Measurements from ENCODE around the gene CYREN.

Gene CYREN

DNA sequence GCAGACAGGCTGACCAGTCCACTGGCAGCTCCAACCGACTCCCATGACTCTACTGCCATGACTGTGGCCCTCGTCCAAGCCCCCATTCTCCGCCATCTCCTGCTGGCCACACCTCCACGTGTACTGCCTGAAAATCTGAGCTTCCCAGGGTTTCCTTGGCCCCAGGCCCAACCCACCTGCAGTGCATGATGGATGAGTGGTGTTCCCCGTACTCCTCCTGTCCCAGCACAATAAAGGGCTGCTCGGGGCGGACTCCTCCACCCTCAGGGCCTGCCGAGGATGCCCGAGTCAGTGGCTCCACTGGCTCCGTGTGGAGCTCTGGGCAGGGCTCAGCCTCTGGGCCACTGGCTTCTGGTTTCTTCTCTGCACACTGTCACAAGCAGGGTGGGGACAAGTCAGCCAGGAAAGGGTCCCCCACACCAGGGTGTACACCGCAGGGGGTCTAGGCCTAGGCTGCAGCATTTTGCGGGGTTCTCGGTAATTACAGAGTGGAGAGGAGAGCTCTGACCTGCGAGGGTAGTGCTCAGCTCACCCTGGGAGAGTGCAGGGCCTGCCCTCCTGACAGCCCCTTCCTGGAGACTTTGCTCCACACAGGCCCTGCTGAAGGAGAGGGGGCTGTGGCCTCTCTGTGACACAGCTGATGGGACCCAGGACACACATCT is 25.6 kb upstream of the CYREN start:
- DNase-seq = no peak

DNA sequence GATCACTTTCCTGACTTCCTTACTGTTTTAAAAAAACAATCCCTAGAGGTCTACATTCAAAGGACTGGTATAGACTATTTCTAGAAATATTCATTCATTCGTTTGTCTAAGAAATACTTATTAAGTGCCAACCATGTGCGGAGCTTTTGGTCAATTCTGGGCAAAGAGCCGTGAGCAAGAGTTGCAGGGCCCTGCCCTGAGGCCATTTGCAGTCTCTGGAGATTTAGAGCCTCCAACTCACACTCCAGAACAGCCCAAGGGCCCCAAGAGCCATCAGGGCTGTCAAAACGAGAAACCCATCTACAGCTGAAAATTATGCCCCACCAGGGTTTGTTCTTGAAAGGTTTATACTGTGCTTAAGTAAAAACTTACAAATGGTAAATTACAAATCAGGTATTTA is 24.6 kb upstream of the CYREN start:
- DNase-seq = no peak

DNA sequence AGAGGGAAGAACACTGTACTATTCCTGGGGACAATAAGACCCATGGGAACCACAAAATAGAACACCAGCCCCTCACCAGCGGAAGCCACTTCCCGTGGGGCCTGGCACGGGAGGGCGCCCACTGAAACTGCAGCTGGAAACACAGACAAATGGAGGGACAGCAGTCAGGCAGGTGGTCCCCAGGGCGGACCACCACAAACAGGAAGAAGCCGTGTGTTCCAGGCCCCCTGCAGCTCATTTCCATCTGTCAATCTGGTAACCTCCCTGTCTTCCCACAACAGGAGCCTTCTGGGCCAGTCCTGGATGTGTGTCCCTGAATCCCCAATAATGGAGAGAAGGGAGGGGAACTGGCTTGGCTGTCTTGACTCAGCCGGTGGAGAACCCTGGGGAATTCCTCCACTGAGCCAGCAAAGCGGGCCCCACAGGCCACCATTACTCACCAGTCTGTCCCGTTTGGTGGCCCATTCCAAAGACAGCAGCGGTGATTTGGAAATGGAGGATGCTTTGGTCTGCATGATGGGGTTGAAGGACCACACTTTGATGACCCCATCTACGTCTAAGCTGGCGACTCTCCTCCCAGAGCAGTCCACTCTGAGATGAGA is 24.1 kb upstream of the CYREN start:
- no peak for DNase-seq

DNA sequence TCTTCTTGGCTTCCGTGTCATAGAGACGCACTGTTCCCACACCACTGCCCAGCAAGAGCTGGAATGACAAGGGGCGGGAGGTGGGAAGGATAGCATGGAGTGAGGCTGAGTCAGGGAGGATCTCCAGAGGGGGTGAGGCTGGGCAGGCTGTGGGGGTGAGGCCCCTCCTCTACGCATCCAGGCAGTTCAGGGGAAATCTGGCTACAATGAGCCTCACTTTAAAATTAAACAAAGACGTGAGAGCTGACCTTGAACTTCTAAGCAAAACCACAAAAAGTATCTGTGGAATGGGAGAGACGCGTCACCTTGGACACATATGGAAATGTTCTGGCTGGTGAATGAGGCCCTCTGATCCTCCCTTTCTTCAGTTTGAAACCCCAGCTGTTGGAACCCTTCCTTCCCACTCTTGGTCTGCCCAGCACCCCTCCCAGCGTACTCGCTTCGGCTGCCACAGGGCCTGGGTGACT is 23.1 kb upstream of the CYREN start:
- DNase-seq = no peak

DNA sequence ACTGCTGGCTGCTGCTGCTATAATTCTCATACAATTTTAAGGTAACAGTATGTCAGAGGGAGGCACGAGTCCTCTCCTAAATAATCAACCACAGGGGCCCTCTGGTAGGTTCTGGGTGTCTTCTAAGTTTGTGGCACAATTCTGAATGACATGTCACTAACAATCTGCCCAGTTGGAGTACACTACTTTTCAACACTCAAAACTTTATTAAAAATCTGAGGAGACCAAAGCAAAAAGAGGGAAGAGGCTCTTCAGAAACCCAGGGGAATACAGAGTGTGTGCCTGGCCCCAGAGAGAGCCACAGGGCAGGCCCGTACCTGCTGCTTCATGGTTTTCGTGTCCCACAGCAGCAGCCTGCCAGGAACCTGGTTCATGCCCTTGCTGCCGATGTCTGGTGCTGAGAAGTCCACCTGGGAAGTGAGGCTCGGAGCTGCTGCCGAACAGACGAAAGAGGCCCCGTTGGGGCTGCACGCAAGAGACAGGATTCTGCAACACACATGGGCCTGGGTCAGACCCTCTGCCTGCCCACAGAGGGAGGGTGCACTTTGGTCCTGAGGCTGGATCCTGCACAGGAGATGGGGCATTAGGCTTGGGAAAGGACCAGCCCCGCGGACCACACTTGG is 22.5 kb upstream of the CYREN start:
- DNase-seq = no peak

DNA sequence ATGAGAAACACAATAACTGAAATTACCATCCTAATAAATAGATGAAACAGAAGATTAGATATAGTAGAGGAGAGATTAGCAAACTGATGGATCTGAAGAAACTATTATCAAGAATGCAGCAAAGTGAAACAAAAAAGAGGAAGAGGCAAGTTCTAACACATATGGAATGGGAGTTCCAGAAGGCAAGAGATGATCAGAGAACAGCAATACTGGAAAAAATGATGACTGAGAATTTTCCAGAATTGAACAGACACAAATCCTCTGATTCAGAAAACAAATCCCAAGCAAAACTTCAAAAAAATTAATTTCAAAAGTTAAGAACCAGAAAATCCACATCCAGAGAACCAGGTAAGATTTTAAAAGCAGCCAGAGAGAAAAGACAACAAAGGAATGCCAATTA is 20.2 kb upstream of the CYREN start:
- no peak for DNase-seq

DNA sequence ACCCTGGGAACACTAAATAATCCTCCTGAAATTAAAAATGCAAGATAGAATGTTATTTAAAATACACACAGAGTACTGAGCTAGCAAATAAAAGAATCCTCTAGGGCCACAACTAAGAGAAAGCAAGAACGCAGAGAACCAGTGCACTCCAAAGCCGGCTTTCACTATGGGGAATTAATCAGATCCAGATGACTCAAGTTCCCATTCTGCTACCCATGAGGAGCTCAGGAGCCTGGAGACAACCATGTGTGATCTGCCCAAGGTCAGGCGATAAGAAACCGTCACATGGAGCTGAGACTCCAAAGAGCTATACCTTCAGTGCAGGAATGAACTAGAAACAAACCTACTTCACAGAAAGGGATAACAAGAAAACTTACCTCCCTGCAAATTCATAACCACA is 19.5 kb upstream of the CYREN start:
- DNase-seq = no peak

DNA sequence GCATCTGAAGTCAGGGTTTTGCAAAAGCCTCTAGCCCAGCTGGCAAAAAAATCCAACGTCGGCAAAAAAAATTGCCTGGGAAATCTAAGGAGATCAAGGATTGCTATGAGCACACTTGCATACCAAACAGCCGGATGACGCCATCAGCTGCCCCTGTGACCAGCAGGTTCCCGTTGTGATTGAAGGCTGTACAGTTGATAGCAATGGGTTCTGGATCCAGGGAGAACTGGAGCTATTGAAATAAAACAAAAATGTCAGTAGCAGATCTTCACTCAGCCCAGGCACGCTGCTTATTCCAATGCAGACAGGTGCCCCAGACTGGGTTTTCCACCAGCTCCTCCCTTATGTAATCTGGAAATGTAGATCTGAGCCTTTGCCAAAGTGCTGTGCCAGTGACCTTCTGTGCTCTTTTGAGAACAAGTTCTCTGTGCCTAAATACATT is 18.7 kb upstream of the CYREN start:
- DNase-seq = no peak

DNA sequence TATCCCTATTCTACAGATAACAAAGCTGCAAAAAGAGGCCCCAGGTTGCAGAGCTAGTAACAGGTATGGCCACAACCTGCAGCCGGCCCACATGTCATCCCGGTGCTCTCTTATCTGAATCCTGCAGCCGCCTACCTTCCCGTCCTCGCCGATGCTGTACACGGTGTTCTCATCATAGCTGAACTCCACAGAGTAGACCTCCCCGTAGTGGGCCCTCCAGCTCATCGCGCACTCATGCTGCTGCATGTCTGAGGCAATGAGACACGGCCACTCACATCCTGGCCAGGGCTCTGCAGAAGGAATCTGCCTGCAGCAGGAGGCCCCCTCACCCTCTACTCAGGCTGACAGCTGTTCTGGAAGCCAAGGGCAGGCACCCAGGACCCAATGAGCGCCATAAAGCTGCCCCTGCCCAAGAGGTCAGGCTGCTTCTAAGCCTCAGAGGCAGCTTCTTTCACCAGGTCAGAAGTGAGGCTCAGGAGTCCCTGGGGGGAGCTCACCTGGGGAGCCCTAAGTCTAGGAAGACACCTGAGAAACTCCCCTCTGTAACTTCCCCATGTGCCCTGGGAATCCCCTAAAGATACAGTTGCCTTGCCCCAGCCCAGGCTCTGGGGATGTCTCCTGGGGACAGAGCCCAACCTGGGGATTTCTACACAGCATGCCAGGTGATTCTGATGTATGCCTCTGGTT is 17.9 kb upstream of the CYREN start:
- no peak for DNase-seq

DNA sequence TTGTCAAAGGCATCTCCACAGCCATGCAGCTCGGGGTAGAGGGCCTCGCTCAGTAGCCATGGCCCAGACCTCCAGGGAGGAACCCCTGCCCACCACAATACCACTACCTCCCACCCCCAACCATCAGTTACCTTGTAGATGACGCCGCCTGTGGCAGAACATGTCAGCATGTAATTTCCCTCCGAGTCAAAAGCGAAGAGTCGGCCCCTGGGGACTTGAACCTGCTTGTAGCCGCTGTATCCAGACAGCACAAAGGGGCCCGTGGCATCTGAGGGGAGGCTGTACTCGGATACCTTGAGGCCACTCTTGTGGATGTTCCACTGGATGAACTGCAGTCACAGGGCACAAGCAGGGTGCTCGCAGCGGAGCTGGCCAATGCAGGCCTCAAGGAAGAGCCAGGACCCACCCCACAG is 16.3 kb upstream of the CYREN start:
- DNase-seq = no peak

DNA sequence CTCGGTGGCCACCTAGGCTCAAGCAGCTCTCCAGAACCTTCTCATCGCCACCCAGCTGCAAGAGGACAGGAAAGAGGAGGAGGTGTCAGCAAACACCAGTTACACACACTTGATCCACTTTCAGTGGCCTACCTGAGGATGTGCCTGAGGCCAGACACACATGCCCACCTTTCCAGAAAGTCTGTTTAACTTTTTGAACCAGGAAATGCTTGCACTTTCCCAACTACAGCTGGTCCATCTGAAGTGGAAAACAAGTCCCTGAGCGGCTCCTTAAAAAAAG is 15.7 kb upstream of the CYREN start:
- no peak for DNase-seq

DNA sequence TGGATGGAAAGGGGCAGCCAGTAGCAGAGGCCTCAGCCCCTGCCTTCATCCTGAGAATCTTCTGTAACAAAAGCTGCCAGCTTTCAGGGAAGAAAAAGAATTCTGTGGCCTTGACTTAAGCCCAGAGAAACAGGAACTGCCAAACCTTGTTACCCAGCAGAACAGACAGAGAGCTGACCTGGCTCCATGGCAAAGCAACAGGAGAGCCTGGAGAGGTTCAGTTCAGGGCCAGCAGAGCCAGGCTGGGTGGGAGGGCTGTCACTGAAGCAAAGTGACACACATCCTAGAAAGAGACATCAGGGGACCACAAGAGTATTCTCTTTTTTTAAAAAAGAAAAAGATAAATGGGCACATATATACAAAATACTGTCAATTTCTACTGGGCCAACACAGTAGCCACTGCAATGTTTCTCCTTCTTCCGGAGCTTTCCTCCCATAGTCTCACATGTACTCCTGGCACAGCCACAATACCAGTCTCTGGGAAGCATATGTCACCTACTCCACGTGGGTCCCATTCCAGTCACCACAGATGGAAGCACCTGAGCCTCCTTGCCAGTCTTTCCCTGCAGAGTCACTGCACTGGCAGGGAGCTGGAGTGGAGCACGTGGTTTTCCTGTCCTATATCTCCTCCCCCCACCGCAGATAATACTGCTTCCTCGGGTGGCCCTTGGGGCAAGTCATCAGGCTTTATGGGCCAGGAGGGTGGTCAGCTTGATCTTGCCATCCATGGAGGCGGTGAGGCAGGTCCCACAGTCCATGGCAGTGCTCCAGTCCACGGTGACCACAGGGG is 15.2 kb upstream of the CYREN start:
- DNase-seq = no peak

DNA sequence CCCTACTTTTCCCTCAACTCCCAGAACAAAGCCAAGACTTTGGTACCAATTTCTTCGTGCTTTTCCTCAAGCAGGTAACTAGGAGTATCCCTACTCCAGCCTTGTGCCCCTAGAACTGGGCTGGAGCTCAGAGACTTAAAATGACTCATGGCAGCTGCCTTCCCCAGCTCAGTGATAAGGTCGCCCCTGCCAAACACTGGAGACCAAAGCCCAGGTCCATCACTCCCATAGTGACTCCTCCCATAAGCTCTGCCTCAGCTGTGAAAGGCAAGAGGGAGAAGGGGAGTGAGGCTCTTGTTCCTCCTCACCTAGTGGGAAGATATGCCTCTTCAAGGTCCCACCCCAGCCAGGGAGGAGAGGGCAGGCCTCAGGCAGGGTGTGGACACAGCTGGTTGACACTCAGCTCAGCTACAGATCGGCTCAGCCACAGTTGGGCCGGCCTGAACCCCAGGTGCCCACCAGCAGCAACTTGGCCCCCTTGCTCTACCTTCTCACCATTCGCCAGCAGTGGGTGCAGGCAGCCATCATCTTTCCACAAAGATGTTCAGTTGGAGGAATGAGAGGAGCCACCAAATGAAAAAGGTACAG is 13.8 kb upstream of the CYREN start:
- DNase-seq = no peak

DNA sequence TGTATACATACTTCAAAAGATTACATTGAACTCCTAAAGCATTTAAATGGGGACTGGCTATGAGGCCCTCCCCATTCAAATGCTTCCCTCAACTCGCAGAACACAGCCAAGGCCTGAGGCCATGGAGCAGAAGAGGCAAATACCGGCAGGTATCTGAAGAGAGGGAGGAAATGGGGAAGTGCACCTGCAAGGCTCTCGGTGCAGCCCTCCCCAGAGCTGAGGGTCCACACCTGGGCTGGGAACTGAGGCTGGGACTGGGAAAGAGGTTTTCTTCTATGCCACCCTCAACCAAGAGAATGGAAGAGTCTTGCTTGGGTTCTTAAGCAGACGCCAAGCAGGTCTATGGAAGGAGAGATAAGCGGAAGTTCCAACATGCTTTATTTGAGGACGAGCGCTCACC is 13.0 kb upstream of the CYREN start:
- DNase-seq = no peak

DNA sequence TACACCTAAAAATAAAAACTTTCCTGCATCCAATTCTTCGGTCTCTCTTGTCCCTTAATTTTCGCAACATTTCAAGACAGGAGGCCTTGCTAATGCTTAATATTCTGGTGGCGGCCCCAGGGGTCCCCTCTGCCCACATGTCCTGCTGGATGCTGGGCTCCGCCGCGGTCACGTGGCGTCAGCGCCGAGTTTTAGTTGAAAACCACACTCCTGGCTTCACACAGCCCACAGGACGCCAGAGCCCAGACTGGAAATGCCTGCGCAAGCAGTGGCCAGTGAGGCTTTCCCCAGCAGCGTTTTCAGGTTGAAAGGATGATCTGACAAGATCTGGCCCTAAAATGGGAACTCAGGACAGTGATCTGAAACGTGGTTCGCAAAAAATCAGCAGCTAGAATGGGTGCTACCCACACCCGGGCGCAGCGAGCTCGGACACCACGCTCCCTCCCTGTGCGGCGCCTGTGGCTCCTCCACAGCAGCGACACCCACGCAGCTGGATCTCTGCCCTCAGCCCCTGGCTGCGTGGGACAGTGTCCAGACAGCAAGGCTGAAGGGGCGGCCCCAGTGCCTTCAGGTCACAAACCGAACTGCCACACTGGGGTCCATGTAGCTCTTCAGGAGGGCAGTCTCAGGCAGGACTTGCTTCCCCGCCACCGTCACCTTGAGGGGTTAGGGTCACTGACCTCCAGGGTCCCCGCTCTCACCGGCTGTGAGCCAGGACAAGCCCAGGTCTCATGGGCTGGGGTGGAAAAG is 11.6 kb upstream of the CYREN start:
- DNase-seq = no peak

DNA sequence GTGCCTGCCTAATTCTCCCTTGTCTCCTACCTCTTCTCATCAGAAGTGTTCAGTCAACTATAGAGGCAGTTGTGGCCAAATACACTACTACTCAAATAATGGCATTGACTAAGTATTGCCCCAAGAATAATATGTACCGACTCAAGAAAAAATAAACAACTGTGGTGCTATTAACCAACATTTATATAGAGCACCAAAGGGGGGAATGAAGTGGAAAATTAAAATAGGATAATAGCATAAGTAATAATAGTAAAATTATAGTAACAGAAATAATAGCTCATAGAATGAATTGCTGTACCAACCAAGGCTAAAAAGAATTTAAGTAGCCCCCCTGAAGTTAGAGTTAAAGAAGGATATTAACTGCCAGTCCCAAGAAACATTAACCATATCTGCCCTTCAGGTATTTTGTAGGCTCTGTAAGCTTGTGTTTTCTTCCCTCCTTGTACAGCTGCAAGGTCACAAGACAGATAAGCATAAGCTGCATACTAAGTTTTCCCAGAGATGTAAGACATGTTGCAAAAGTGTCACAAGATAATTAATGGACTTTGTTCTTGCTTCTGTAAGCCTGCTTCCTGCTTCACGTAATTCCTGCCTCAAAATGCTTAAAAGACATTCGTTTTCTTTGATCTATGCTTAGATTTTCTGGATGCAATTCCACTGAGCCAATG is 10.9 kb upstream of the CYREN start:
- DNase-seq = no peak

DNA sequence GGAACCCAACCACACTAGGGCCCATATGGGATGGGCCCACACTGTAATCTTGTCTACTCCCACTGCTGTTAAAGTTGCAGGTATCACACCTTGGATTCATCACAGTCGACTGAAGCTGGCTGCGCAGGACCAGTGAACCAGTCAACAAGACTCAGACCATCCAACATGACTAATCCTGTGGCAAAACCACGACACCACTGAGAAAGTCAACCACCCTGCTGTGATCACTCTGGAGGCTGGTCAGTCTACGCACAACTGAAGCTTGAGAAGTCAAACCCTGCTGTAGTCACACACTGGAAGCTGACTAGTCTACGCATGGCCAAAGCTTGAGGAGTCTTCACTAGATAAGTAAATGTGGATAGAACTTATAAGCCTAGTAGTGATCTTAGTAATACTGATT is 9.6 kb upstream of the CYREN start:
- no peak for DNase-seq

DNA sequence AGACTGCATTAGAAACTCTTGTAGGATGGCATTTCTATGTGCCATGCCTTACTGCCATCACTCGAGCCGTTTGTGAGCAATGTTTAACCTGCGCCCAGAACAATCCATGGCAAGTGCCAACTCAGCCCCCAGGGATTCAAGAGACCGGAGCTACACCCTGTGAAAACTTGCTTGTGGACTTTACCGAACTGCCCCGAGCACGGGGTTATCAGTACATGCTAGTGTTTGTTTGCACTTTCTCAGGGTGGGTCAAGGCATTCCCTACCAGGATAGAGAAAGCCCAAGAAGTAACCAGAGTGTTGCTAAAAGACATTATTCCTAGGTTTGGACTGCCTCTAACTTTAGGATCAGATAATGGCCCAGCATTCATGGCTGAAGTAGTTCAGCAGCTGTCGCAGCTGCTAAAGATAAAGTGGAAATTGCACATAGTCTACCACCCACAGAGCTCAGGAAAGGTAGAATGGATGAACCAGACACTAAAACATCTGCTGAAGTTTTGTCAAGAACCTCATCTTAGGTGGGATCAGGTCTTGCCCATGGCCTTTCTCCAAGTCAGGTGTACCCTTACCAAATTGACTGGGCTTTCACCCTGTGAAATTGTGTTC is 8.9 kb upstream of the CYREN start:
- DNase-seq = no peak

DNA sequence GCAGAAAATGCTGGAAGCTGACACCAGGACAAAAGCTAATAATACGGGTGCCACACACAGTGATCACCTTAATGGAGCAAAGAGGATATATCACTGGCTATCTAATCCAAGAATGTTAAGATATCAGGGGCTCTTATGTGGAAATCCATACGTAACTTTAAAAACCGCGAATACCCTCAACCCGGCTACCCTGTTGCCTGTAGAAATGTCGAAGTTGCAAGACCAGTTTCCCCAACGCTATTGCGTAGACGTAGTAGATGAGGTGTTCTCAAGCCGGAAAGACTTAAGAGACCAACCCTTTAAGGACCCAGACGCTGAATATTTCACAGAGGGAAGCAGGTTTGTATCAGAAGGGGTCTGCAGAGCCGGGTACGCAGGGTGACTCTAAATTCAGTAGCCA is 7.9 kb upstream of the CYREN start:
- DNase-seq = no peak

DNA sequence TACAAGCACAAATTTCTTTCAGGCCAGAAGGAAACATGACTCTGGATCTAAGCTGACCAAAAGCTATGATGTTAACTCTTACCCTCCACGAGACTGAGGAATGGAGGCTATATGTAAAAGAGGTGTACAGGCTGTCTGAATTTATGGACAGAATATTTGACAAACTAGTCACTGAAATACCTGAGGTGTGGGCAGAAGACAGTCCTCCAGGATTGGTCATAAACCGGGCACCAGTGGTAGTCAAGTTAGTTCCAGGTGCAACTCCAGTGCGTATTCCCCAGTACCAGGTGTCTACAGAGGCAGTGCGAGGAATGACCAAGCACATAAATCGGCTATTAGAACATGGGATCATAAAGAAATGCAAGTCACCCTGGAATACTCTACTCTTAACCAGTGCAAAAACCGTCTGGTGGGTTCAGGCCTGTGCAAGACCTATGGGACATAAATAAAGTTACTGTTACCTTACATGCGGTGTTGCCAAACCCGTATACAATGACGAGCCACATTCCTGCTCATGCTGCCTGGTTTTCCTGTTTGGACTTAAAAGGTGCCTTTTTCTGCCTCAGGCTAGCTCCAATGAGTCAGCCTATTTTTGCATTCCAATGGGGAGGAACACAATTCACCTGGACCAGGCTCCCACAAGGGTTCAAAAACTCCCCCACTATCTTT is 6.7 kb upstream of the CYREN start:
- DNase-seq = no peak

DNA sequence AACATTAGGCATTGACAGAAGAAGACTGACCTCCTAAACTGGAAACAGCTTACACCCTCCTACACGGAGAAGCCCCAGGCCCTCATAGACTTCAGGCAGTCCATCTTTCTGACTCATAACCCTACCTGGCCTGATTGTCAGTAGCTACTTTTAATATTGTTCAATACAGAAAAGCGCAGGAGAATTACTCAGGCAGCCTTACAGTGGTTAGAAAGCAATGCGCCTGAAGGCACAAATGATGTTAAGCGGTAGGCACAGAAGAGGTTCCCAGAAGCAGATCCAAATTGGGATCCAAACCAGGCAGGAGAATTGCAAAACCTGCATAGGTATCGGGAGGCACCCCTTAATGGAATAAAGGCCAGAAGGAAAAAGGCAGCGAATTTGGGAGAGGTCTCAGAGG is 5.4 kb upstream of the CYREN start:
- DNase-seq = no peak

Measured in NCI-H69 (cell line).